ENCODE measurements around the gene GFPT2.

GFPT2 gene

DNA sequence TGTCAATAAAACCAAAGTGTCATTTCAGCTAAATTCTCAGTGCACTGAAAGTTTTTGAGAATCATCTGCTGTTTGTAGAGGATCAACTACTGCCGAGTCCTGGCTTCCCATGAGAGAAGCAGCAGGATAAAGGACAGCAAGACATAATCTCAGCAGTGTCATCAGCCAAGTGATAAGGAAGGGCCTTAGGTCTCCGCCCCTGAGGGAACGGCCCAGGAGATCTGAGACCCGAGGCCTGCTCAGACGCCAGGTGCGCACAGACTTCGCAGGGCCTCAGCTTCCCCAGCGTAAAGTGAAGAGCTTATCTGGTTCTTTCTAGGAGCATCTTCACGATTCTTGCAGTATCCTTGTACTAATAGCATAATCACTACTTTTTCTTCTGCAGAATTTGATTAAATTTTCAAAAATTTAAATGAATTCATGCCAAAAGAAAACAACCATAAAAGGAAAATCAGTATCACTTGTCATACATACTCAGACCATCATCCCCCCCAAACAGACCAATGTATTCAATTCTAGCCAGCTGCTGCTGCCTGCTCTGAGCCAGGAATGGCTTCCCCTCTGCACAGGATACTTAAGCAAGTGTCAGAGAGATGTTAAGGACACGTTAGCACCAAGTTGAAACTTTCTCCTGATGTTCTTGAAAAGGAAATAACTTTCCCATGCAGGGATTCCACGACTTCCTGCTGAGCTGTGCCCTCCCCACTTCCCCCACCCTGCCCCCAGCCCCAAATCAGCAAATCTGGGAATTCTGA is 2.2 kb downstream of the GFPT2 start:
- no peak for DNase-seq

DNA sequence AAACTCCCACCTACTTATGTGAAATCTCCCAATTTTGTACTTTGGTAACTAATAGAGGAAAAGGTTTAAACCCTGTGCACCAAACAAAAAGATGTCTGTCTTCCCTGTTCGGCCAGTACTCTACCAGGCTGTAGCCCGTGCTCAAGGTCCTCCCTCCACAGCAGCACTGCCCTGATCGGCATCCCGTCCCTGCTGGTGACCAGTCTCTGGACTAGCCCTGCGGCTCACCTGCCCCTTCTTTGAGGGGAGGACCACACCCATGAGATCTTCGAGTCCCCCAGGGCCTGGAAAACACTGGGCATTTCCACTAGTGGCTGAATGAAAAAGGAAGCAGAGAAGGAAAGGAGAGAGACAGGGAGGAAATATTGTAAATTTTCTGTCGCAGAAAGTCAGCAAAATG is 2.8 kb downstream of the GFPT2 start:
- DNase-seq, result no peak

DNA sequence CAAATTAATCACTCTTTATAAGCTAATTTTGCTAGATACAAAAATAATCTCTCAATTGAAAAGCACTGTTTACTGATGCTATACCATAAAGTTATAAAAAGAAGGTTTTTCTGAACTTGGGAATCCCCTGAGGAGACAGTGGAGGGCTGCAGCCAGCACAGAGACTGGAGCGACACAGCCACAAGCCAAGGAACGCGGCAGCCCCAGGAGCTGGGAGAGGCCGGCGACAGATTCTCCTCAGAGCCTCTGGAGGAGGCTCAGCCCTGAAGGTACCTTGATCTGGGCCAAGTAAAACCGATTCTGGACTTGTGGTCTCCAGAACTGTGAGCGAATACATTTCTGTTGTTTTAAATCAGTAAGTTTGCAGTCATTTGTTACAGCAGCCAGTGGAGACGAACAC is 3.7 kb downstream of the GFPT2 start:
- DNase-seq, result no peak

DNA sequence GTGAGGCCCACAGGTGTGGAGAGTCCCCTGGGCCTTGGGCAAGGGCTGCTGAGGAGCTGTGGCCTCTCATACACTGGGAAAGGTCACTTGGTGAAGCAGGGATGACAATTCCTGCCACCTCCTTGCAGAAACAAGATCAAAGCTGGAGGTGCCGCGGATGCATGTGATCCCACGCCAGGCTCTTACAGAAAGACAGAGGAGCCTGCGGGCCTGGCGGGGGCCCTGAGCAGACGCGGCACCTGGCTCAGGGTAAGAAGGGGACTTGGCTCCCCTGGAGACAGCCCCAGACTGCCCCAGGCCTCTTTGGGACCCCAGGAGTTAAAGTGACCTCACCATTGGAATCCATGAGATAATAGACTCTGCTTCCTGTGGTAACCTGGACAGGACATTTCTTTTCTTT is 4.8 kb downstream of the GFPT2 start:
- no peak for DNase-seq

- no peak for DNase-seq
Observed at GRCh38 chr5:180347702-180348101, 5.4 kb downstream of the GFPT2 start.

GRCh38 chr5:180346358-180346757 is 6.8 kb downstream of the GFPT2 start:
- no peak for DNase-seq

- no peak for DNase-seq
Observed at GRCh38 chr5:180345781-180346180, 7.4 kb downstream of the GFPT2 start.

DNA sequence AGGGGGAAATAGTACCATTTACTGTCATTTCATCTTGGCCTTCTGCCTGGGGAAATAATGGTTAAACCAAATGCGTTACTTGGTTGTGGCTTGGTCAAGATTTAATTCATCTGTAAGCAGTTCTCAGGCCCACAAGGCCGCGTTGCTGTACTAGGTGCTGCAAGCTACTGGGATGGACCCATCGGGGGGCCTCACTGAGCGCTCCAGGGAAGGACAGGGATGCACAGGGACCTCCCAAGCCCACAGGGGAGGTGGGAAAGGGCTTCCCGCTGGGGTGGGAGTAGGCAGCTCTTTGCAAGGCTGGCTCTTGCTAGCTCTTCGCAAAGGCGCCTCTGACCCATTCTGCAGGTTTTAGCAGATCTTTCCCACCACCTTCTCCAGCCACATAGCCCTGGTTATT is 8.0 kb downstream of the GFPT2 start:
- DNase-seq, result no peak

DNA sequence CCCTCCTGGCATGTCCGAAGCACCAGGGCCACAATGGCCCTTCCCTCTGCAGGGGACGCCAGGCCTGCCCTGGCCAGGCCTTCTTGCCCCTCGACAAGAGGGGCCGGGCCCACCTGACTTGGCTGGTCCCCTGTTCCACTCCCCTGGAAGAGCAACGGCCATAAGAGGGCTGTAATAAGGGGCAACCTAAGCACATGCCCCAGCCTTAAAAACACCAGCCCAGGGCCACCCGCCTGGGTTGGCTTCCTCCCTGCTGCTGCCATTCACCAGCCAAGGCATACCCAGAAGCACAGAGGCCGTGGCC is 8.5 kb downstream of the GFPT2 start:
- DNase-seq, result no peak

GRCh38 chr5:180343831-180344695 is 9.1 kb downstream of the GFPT2 start:
- no peak for DNase-seq

DNA sequence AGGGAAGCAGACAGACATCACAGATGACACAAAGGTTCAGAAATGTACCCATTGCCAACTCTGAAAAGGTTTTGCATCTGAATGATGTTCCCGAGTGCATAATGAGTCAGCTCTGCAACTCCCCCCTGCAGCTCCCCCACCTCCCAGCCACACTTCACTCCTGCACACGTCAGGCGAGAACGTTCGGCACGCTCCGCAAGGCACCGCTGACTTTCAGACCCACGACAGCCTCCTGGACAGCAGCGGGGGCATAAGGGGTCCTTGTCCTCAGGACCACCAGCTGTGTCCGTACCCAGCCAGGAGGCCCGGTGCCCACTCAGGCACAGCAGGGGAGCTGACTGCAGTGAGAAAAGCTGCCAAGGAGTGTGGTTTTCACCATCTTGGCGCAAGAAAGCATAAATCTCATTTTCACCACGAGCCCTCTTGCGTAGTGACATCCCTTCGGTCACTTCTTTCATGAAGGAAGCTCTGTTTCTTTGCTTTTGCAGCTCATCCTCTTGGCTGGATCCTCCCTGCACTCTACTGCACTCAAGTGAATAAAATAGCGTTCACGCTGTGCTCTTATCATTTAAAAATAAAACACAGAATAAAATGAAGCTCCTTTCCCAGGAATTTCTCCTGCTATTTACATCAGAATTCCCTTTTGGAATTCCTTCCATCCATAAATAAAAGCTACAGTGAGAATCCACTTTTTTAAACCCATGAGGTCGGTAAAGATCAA is 9.9 kb downstream of the GFPT2 start:
- DNase-seq, result no peak

DNA sequence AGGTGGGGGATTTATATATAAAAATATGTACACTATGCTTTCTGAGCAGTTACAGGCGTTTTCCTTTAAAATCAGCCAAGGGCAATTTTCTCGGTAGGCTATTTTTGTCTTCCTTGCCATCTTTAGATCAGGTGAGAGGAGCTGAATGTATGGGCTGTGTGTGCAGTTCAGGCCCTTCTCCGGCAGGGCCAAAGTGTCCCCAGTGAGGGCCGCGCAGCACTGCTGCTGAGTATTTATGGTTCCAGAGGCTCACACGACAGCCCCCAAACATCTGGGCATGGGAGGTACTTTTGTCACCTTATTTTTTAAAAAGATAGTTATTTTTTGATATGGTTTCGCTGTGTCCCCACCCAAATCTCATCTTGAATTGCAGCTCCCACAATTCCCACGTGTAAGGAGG is 11.5 kb downstream of the GFPT2 start:
- no peak for DNase-seq

DNA sequence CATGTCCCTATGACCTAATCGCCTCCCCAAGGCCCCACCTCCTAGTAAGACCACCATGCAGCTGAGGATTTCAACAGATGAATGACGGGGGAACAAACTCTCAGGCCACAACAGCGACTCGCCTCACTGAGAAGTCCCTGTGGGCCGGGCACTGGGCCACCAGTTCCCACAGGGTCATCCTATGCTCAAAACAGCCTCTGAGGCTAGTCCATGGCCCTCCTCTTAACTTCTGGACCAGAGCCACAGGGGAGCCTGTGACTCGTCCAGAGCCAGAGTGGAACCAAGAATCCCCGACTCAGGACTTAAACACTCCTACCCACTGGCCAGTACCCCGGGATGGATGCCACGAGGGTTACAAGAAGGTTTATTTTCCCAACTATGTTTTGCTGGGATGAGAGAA is 12.3 kb downstream of the GFPT2 start:
- DNase-seq, result no peak

- no peak for DNase-seq
Observed at GRCh38 chr5:180339583-180340183, 13.5 kb downstream of the GFPT2 start.

GRCh38 chr5:180338001-180338707 is 15.0 kb downstream of the GFPT2 start:
- DNase-seq, result no peak

GRCh38 chr5:180336234-180337020 is 16.7 kb downstream of the GFPT2 start:
- no peak for DNase-seq

DNA sequence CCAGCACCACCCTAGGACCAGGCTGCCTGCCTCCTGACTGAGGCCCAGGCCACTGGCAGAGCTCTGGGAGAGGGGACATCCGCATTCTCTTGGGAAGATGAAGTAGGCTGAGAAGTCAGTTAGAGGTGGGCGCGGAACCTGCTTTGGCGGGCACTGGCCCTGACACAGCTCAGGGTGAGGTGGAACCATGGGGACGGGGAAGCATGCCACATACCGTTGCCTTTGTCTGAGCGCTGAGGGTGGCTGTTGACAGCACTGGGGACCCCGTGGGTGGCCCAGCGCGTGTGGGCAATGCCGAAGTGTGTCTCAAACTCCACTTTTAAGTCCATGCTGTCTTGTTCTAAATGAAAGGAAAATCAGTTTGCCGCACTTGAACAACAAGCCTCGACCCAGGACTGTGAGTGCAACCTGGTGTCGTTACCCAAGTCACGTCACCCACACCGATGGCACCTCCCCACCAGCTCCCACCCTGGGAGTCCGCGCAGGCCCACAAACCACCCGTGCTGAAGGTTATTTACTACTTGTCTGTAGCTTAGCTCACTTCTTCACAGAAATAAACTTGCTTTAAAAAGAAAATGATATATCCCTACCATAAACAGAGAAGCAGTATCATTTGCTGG is 17.4 kb downstream of the GFPT2 start:
- DNase-seq, result no peak

- DNase-seq, result no peak
Observed at GRCh38 chr5:180334751-180335613, 18.2 kb downstream of the GFPT2 start.

GRCh38 chr5:180334176-180334575 is 19.0 kb downstream of the GFPT2 start:
- DNase-seq, result no peak

DNA sequence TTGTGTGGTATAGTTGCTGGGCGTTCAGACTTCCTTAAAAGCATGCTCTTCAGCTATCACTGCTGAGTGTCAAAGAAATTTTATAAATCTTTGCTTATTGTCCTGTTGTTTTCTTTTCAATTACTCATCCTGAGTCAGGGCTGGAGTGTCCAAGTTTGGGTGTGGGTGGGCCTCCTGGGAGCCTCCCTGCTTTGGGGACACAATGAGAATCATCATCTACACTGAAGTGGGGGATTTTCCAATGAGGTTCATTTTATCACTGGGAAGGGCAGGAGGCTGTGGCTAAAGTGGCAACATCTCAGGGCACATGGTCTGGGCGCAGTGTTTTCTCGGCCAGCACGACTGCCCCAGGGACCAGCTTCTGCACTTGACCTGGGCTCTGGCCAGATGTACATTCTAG is 19.5 kb downstream of the GFPT2 start:
- DNase-seq, result no peak
